A549 treated with DMSO at 1 μM for 4 hours (cell line): ENCODE measurements around the gene FGFBP3. TPM values are rescaled to one million over a fixed set of nuclear protein-coding genes. Genes with fewer than 3 reads are reported as not detected.

Experiments used
- total RNA-seq: library from RNA; stranded (reverse); fragments of 200-300 nt; extraction: Qiagen RNA extraction; gene quantifications from 5 replicates; pipeline ENCODE4 v1.2.3, GENCODE V29; 2022; ENCODE audit warnings: low read depth

FGFBP3 gene, protein sequence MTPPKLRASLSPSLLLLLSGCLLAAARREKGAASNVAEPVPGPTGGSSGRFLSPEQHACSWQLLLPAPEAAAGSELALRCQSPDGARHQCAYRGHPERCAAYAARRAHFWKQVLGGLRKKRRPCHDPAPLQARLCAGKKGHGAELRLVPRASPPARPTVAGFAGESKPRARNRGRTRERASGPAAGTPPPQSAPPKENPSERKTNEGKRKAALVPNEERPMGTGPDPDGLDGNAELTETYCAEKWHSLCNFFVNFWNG
- total RNA-seq = 1.7 to 2.8 TPM (median 2.3 TPM) in 5 replicates

DNA sequence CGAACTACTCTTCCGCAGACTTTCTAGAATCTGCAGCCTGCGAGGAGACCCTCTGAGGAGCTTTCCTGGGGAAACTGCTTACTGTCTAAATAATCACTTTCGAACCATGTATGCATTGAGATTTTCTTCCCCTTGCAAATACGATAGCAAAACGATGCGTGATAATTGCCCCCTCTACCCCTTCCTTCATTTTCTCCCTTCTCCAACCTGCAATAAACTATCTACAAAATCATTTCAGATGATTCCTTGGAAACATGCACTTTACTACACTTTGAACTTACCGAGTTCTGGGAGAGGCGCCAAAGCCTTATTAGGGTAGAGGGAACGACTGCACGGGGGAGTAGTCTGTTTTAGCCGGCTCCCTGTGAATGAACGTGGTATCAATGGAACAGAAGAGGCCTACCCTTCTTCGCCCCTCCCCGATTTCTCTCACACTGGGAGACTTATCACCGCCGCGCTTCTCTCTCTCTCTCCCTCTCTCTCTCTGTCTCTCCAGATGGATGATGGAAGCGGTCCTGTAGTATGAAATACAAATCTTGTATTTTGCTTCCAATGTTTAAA lies at the start of gene FGFBP3:
FGFBP3 (minus strand) TSS at position 370 of the 561 bp plus-strand sequence. CDS start 517 bp downstream, outside the sequence.

DNA sequence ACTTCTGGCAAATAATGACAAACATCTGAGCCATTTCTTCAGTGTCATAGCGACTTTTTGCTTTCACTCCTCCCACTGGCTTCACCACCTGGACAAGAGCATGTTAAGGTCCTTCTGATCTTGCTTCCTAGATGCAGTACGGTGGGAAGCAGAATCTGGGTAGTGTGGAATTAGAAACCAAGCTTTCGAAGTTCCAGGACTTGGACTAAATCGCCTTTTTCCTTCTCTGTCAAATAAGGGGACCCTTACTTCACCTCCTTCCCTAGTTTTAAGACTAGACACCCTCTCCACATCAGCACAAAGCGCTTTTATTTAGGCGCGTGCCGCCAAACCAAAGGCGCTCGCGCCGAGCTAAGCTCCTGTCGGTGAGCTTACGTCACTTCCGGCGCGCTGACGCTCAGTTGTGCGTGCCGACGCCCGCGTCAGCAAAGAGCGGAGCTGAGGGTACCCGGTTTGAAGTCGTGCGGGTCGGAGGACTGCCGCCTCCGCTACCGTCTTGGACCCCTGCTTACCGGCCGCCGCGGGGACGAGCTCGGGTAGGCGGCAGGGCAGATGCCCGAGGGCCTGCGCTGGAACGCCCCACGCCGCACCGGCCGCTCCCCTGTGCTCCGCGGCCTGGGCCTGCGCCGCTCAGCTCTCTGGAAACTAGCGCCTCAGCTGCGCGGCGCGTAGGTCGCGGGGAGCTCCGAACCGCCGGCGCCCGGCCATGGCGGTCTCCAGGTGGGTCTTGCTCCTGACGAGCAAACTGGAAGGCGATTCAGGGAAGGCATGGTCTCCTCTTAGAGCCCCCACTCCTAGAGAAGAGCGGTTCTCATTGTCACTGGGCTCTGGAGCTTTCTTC lies 14.3 kb upstream of the FGFBP3 start, which contains the start of gene BTAF1:
BTAF1 (plus strand) TSS at position 400 of the 841 bp plus-strand sequence; CDS start at position 707, 307 bp downstream.

Other genes with a start within 250 kb of the FGFBP3 start
- 17.8 to 26.7 TPM (median 23.1 TPM) in 5 replicates for gene TNKS2, start 111.1 kb downstream of the FGFBP3 start, total RNA-seq
- gene BTAF1, start 14.3 kb upstream of the FGFBP3 start, total RNA-seq = 12.3 to 16.4 TPM (median 15.4 TPM) in 5 replicates